Measurements from ENCODE around the gene RAPGEF4. TPM values are rescaled to one million over a fixed set of nuclear protein-coding genes. Genes with fewer than 3 reads are reported as not detected.

RAPGEF4 gene
- total RNA-seq, 1 donor = 2.6 TPM

GRCh38 chr2:172861098-172861497 is 125.5 kb downstream of the RAPGEF4 start:
- TF ChIP-seq CTCF (IDR thresholded peaks at IDR 0.05; ENCODE audit: insufficient read depth, low read depth, low read length) = no peak
- peak; percentile 19 for DNase-seq (ENCODE audit: low read depth)
- H3K4me3 ChIP-seq (ENCODE audit: low read depth, low read length) = no peak overlapping the region

- DNase-seq (ENCODE audit: low read depth) = no peak
- TF ChIP-seq CTCF (IDR thresholded peaks at IDR 0.05; ENCODE audit: insufficient read depth, low read depth, low read length) = no peak
Measured at GRCh38 chr2:172861656-172862476, 126.2 kb downstream of the RAPGEF4 start.

GRCh38 chr2:172863341-172863740 is 127.7 kb downstream of the RAPGEF4 start:
- no peak overlapping the region for H3K4me3 ChIP-seq (ENCODE audit: low read depth, low read length)
- DNase-seq (ENCODE audit: low read depth) = no peak
- no peak for TF ChIP-seq CTCF (IDR thresholded peaks at IDR 0.05; ENCODE audit: insufficient read depth, low read depth, low read length)

More at GRCh38 chr2:172861656-172862476, 126.2 kb downstream of the RAPGEF4 start:
- H3K4me3 ChIP-seq (ENCODE audit: low read depth, low read length) = no peak overlapping the region

- peak; percentile 84 for TF ChIP-seq CTCF (IDR thresholded peaks at IDR 0.05; ENCODE audit: insufficient read depth, low read depth, low read length)
Measured at GRCh38 chr2:172864182-172864581, 128.5 kb downstream of the RAPGEF4 start.

GRCh38 chr2:172865422-172865821 is 129.8 kb downstream of the RAPGEF4 start:
- no peak overlapping the region for H3K4me3 ChIP-seq (ENCODE audit: low read depth, low read length)
- DNase-seq (ENCODE audit: low read depth) = no peak
- TF ChIP-seq CTCF (IDR thresholded peaks at IDR 0.05; ENCODE audit: insufficient read depth, low read depth, low read length) = peak; percentile 31

More at GRCh38 chr2:172864182-172864581, 128.5 kb downstream of the RAPGEF4 start:
- no peak overlapping the region for H3K4me3 ChIP-seq (ENCODE audit: low read depth, low read length)
- peak; percentile 63 for DNase-seq (ENCODE audit: low read depth)

GRCh38 chr2:172869861-172870260 is 134.2 kb downstream of the RAPGEF4 start:
- no peak overlapping the region for H3K4me3 ChIP-seq (ENCODE audit: low read depth, low read length)
- no peak for TF ChIP-seq CTCF (IDR thresholded peaks at IDR 0.05; ENCODE audit: insufficient read depth, low read depth, low read length)
- no peak for DNase-seq (ENCODE audit: low read depth)

Data from fibroblast of villous mesenchyme (primary cell).